ENCODE measurements around the gene SMOC1.

The SMOC1 gene

DNA sequence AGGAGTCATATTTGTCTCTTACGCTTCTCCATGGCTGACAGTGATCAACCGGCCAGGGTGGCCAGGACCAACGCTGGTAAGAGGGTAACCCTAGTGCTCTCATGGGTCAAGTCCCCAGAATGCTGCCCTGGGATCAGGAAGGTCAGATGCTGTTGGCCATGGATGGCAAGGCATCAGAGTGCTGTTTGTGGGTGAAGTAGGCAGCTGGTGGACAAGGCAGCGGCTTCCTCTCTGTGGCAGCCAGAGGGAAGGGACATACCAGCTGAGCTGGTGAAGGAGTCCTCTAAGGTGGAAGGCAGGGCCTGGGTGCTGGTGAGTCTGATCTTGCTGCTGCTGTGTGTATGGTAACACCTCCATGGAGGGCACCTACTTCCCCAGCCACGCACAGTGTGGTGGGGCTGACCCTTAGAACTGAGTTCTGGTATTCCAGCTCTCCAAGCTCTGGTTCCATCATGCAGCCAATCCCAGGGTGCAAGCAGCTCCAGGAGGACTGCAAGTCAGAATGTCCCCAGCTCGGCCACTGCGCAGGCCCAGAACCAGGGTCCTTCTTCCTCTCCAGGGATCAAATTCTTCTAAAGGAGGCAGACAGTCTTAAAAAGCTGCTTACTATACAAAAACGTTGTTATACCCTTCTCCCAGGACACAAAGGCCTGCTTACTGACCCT lies 13.4 kb upstream of the SMOC1 start:
- DNase-seq: no peak

DNA sequence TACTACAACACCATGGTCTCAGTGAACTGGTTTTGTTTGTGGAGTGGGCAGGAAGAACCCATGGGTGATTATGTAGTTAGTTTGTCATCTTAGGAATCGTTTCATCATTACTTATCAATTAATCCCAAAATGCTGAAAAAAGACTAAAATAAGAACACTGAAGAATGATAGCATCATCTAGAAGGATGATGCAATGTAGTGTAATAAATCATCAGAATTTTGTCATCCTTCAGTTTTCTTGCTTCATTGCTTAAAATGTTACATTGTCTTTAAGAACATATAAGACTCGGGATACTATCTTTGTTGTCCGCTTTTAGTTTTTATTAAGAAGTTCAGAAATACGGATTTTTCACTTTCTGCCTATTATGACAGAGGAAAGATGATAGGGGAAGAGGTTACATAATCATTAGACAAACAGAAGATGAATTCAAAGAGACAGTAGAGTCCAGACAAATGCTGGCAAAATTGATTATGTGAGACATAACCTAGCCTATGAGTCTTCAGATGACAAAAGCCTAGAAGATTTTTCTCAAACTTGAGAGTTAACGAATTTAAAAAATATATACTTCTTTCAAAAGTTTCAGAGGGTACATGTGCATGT lies 10.8 kb upstream of the SMOC1 start:
- no peak for DNase-seq

DNA sequence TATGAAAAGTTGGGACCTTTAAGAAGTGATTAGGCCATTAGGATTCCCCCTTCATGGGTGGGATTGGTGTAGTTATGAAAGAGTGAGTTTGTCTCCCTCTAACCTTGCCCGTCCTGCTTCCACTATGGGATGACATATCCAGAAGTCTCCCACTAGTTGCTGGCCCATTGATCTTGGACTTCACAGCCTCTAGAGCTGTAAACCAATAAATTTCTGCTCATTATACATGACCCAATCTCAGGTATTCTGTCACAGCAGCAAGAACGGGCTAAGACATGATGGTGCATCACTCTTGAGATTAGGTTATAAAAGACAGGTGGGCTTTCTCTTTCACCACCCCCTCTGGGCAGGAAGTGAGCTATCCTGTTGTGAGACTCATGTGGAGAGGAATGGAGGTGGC lies 8.6 kb upstream of the SMOC1 start:
- no peak for DNase-seq

DNA sequence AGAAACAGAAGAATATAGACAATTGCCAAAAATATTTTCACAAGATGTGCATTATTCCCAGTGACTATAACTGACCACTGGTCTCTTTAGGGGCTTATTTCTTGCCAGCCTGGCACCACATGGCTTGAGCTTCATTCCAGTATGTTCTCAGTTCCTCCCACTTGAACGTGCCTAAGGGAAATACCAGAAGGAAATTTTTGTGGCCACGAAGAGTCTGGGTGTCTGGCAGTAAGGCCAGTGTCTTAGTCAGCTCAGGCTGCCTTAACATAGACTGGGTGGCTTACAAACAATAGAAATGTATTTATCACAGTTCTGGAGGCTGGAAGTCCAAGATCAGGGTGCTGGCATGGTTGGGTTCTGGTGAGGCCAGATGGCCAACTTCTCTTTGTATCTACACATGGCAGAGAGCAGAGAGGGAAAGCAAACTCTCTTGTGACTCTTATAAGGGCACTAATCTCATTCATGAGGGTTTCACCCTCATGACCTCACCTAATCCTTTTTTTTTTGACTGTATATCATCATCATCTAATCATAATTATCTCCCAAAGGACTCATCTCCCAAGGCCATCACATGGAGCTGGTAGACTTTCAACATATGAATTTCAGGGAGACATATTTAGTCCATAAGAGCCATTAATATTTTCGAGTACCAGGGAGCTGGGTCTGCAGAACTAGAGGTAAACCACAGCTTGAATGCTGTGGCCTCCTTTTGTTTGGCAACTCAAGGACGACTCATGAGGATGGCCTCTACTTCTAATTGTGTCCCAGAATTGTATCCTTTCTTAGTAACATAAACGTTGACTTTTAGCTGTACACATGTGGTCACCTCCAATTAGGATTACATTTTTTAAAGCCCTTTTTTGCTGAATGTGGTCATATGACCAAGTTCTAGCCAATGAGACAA lies 5.1 kb upstream of the SMOC1 start:
- DNase-seq: no peak

DNA sequence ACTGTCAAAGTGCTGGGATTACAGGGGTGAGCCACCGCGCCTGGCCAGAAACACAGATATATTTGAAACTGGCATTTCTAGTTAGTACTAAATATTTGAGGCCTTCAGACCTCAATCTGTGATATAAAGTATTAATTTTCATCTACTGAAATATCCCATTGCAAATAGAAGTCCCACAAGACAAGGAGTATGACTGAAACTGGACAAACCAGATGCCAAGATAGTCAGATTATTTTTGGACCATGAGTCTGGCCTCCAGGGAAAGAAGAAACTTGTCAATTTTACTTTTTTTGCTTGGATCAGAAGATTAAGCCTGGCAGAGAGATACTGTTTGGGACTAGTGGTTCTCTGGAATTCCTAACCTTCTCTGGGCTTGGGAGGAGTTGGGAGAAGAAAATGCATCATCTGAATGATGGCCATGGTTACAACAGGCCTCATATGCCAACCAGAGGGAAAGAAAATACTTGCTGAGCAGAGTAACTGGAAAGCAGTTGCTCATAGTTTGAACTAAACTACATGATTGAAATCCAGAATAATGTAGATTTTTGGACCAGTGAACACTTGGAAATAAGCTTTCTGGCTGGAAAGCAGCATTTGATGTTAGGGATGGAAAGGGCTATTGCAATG lies 2.9 kb upstream of the SMOC1 start:
- DNase-seq: no peak

DNA sequence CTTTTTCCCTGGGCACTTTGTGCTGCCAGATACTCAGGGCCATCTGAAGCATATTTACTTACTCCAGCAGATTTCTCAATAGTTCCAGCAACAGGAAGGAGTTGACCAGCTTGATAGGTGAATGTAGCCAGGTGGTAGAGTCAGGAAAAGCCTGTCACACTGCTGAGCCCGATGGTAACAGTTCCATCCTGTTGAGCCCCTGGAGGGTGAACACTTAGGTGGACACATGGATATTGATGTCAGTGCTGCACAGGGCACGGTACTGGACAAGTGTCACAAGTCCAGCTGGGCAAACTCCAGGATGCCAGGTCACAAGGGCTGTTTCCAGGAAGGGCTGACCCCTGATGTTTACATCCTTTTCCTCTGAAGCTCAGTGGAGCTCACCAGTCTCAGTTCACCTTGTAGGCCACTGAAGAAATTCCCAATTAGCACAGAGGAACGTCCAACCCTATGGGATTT lies 2.3 kb upstream of the SMOC1 start:
- no peak for DNase-seq

DNA sequence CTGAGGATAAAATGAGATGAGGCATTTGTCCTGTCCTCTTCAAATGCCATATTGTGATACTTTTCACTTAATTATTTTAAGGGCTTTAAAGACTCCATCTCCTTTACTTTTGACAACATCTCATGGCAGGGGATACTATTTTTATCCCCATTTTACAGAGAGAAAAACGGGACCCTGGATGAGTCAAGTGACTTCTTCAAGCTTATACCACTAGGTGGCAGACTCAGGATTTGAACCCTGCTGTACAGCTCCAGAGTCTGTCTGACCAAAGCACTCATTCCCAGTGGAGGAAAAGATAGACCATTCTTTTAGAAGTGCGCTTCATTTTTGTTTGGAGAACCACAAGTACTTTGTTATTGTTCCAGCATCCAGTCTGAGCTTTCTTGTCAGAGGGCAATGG lies 1.7 kb upstream of the SMOC1 start:
- DNase-seq: no peak

DNA sequence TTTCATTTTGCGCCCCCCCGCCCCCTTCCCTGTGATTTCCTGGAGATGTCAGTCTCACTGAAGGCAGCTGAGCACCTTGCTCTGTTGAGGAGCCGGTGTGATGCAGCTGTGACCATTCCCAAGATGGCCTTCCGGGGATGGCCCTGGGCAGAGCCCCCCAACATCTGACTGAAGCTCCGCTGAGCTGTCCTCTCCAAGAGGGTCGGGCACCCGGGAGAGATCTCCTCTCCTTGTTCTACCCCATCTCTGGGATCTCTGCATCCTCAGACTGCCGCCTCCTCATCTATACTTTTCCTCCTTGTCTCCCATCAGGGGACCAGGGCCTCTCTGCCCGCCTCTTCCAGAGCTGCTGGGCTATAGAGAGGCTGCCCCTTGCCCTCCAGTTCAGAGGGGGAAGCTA lies 965 bp upstream of the SMOC1 start:
- DNase-seq: no peak

DNA sequence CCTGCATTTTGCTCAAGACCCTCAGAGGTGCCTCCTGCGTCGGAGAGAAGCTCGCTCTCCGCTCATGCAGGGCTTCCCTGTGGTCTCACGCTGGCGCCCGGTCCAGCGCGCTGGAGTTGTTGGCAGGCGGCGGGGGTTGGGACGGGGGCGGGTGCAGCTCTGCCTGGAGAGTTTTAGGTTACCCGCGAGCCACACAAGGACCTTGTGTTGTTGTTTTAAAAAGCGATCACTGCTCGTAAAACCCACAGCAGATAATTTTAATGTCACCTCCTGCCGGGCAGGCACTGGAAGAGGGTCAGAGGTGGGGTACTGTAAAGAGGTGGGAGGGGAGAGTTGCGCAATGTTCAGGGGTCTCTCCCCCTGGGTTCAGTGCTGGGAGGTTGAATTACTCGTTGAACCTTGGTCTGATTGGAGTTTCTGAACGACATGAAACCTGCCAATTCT lies 850 bp downstream of the SMOC1 start:
- no peak for DNase-seq

DNA sequence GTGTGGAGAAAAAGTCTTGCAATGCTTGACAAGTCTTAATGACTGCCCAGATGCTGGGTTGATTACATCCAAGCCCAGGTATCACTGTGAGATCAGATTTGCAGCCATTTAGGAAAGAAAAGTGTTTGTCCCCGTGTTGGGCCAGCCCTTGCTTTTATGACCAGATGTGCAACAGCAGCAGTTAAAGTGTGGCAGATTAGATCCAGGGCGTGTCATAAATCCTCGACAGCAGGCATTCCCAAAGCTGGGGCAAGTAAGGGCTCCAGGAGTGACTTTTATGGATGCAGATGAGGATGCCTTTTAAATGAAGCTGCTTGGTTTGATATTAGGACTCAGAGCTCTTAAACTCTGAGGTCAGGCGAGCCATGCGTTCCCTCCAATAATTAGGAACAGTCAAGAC lies 1.7 kb downstream of the SMOC1 start:
- no peak for DNase-seq

DNA sequence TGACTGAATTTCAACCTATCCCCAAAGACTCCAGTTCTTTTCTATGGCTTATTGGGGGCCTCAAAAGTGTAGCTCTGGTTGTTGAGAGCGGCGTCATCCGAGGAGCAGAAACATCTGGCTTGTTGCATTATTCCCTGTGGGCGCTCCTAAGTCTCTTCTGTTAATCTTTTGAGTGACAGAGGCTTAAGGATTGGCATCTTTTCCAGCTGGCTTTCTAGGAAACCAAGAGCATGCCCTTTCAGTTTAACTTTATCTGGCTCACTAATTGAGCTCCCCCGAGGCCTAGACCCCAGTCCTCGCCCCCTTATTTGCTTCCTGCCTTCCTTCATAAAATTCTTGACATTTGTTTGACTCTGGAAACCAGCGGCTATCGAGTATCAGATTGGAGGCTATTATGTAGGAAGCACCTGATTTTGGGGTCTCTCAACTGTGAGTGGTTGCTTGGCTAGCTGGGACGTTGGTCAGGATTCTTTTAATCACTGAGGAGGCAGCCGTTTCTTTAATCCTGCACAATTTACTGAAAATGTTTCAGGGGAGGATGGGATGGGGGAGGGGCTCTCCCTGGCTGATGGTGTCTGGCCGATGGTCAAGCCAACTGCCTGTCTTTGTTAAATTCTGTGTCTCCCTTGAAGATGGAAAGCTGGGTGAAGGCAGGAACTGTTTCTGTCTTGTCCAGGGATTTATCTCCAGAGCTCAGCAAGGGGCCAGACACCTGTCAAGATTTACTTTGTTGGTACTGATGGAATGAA lies 3.1 kb downstream of the SMOC1 start:
- no peak for DNase-seq

DNA sequence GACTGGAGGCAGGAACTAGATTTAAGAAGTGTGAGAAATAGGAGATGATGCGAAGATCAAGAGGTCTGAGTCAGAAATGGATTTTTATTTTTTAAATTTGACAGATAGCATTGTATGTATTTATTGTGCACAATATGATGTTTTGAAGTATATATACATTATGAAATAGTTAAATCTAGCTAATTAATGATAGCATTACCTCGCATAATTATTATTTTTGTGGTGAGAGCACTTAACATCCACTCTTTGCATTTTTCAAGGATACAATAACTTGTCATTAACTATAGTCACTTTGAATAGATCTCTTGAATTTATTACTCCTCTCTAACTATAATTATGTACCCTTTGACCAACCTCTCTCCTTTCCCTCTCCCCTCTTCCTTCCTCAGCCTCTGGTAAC lies 3.7 kb downstream of the SMOC1 start:
- peak; percentile 86 for DNase-seq

DNA sequence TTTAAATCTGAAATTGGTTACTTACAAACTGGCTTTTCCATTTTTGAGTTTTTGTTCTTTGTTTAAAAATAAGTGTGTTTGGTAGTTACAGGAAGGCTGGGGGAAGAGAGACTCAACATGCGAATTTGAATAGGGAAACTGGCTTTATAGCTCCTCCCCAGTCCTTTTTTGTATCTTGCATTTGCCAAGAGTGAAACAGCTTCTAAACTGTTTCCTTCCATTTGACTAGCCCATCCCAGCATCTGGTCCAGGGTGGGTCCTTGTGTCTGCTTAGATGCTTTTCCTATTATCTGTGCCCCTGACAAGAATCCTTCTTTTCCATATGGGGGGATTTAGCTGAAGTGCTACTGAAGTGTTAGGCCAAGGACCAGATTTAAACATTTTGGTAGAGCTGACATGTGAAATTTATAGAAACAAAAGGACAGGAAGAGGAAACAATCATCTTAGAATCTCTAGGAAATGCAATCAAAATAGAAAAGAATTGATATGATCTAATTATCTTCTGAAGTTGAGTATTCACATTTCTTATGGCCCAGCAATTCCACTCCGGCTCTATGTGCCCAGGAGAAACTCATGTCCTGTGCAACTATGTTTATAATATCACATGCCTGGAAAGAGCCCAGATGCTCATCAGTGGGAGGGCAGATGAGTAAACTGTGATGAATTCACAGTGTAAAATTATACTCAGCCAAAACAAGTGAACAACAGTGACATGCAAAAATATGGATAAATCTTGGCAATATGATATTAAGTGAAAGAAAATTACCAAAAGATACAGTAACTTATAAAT lies 7.4 kb downstream of the SMOC1 start:
- DNase-seq: no peak

DNA sequence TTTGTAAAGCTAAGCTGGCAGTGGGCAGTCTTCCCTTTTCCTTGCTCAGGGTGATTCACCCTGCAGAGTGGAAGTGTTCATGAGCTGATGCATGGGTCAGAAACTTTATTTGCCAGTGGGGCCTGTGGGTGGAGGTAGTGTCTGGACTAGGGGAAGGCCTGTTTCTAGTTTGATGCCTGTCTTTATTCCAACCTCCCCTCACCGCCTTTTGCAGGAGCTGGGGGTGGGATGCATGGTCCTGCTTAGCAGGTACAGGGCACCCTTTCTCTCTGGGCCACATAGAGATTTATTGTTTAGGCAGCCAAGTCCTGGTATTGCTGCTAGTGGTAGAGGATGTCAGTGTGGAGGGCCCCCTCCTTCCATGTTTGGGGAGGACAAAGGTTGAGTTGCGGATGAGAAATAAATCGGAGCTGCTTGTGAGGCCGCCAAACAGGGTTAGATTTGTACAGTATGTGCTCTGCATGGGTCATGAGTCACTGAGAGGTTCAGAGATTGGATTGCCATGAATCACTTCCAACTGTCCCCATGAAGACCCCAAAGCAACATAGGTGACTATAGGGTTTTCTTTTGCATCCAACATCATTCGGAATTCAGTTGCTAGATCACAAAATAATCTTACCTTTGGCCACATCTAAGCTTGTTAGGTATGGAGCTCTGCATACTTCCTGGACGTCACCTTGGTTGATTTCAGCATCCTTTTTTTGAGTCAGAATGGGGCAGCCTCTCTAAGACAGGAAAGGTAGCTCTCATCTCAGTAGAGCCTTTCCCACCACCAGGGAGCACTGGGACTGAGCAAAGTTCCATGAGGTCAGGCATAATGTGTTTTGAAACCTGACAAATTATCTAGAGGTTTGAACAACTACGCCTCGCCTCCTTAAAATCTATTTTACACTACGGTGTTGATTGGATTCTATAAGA lies 8.8 kb downstream of the SMOC1 start:
- no peak for DNase-seq

DNA sequence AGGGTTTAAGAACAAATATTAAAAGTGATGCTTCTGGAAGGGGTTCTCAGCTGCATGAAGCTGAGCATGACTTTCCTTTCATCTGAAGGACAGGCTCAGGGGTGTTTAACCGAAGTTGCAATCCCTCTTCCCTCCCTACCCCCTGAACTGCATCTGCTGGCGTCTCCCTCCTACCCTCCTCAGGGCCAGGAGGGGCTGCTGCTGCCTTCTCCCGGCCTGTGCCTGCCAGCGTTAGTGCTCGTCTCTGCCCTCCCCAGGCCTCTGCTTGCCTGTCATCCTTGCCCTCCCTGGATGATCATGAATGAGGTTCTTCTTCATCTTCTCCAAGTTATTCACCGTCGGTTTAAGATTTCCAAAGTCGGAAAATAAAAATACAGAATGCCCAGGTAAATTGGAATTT lies 12.2 kb downstream of the SMOC1 start:
- DNase-seq: no peak

DNA sequence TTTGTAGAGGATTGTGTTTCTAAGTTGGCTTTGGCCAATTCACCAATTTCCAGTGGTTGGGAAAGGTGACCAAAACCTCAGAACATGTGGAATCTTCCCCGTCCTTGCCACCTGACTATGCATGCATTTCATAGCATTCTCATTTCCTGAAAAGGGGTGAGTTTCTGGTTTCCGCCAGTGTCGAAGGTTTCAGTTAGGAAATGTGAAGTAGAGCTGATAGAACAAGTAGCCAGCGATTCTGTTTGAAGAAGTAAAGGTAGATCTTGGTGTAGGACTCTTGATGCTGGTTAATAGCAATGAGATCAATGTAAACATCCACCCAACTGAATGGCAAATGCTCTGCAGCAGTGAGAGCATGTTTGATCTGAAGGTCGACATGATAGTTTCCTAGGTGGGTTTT lies 15.9 kb downstream of the SMOC1 start:
- no peak for DNase-seq

DNA sequence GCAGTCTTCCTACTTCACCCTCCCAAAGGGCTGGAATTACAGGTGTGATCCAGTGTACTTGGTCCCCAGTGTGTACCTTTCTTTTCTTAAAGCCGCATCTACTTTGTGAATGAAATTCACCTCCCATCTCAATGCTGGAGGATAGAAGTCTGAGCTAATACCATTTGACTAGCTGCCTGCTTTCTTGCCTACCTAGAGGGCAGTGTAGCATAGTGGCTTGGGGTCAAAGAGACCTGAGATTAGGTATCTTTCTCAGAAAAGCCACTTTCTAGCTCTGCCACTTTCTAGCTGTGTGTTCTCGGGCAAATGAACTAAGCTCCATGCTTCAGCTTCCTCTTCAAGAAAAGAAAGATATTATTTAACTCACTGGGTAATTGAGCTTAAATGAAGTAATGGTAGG lies 16.9 kb downstream of the SMOC1 start:
- no peak for DNase-seq

DNA sequence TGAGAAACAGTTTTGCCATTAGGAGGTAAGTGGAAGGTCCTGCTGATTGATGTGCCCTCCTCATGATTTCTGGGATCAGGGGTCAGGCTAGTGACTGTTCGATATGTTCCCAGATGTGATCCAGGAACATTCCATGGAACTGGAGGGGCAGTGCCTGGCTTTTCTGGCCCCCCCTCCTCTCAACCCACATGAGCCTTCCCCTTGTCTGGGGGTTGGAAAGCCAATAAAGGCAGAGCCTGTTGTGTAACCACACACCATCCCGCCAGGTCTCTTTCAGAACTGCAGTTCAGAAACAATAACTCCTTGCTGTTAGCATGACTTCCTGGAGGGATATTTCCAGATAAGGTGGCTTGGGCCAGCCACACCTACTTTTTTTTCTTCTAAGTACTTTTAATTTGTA lies 17.8 kb downstream of the SMOC1 start:
- DNase-seq: no peak

DNA sequence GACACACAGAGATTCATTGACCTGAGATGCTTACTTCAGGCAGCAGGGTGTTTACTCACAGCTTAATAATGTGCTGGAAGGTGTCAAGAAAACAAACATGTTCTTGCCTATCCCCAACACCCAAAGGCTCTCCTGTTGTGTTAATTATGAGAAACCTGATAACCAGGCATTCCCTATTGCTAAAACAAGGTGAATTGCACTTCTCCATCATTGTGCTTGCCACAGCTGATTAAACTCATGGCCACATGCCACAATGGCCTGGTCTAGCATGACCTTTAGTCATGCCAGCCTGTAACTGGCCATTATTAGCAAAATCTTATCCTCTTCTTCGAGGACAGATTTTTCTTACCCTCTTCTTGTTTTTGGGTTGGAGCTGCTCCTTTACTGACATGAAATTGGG lies 21.4 kb downstream of the SMOC1 start:
- no peak for DNase-seq

DNA sequence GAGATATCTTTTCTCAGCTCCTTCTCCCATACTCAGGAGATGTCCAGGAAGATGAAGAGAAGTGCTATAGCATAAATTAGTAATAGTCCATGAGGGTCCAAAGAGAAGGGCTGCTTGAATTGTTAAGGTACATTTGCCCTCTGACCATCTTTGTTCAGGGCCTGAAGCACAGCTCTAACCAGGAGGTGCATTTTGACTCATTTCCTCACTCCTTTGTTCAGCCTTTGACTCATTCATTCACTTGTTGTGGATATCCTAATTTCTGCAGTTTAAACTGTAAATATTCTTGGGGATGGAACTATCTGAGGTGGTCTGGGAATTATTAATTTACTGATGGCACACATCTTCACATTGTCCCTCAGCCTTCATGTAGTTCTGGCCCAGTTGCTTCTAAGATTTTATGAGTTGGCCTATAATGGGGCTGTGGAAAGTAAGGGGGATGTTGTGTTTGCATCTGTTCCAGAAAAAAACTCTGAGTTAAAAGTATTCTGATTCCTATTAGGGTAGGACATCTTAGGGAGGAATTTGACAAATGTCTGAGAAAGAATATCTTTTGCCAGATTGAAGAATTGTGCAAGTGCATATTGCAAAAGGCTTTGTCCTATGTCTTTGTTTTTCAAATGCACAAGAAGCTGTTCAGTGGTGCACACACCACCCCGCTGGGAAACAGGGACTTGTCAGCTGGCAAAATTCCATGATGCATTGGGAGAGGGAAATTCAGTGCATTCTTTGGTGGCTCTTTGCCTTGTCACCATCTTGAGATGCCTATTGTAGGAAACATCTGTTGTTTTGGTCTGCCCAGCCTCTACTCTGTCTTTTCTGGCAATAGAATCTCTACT lies 22.1 kb downstream of the SMOC1 start:
- DNase-seq: no peak

All from NCI-H1417 treated with DMSO at 0.1 percent for 48 hours (cell line).